ENCODE data around the gene RAB11FIP5. TPM values are rescaled to one million over a fixed set of nuclear protein-coding genes. Genes with fewer than 3 reads are reported as not detected.

RAB11FIP5 gene
- total and polyA plus RNA-seq, 2 experiments from 2014 or later, result 4.2 to 12.1 TPM

DNA sequence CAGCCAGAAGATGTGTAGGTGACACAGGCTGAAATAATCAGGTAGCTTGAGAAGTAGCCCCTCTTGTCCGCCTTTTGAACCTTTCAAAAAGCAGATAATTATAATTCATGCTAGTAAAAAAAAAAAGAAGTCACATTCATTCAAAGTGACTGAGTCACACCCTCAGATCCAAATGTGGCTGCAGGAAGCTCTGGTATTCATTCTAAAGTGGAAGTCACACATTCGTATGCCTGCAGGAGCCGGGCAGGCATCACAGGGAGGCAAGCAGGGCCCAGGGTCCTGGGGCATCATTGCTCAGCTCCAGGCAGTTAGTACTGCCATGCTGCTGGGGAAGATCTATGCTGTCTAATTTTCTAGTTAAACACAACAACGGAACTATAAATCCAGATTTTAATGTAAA is 21.7 kb upstream of the RAB11FIP5 start:
- no peak overlapping the region for H3K27ac ChIP-seq
- TF ChIP-seq, protein P1, sequence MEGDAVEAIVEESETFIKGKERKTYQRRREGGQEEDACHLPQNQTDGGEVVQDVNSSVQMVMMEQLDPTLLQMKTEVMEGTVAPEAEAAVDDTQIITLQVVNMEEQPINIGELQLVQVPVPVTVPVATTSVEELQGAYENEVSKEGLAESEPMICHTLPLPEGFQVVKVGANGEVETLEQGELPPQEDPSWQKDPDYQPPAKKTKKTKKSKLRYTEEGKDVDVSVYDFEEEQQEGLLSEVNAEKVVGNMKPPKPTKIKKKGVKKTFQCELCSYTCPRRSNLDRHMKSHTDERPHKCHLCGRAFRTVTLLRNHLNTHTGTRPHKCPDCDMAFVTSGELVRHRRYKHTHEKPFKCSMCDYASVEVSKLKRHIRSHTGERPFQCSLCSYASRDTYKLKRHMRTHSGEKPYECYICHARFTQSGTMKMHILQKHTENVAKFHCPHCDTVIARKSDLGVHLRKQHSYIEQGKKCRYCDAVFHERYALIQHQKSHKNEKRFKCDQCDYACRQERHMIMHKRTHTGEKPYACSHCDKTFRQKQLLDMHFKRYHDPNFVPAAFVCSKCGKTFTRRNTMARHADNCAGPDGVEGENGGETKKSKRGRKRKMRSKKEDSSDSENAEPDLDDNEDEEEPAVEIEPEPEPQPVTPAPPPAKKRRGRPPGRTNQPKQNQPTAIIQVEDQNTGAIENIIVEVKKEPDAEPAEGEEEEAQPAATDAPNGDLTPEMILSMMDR (IDR thresholded peaks at IDR 0.05; ENCODE audit: low read depth, low read length), result no peak
- H3K9me3 ChIP-seq (ENCODE audit: low read depth), result no peaks in the 10 kb centered on the region
- H3K36me3 ChIP-seq, result no peaks in the 10 kb centered on the region
- no peaks in the 10 kb centered on the region for H3K27me3 ChIP-seq
- H3K4me1 ChIP-seq (ENCODE audit: low read depth), result no peaks in the 10 kb centered on the region
- no peak overlapping the region for H3K4me3 ChIP-seq
- DNase-seq (ENCODE audit: low read depth in 1 of 2, low spot score in 1 of 2), result no peak

DNA sequence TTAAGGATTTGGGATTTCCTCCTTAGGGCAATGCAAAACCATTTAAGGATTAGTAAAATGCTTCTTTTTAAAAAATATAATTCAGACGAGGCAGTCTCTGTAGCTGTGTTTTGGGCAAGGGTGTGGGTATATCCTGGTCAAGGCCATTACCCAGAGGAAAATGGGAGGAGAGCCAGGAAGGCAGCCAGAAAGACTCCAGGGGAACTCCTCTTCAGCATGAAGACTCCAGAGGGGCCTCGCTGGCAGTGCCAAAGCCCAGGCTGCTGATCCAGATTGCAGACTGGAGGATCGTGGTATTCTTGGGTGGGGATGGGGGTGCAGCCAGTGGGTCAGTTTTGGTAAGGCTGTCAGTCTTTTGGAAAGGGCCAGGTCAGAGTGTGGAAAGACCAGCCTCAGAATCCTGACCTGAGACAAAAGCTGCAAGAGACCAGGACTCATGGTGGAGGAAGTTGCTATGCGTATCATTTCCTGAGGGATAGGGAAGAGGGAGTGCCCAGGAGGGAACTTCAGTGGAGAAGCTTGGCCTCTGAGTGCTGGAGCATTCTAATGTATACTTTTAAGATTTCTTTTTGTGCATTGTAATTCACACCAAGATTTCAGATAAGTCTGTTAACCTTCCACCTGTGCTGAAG is 20.9 kb upstream of the RAB11FIP5 start:
- TF ChIP-seq, protein P1 (IDR thresholded peaks at IDR 0.05; ENCODE audit: low read depth, low read length), result no peak
- no peaks in the 10 kb centered on the region for H3K27me3 ChIP-seq
- no peak for DNase-seq (ENCODE audit: low read depth in 1 of 2, low spot score in 1 of 2)

DNA sequence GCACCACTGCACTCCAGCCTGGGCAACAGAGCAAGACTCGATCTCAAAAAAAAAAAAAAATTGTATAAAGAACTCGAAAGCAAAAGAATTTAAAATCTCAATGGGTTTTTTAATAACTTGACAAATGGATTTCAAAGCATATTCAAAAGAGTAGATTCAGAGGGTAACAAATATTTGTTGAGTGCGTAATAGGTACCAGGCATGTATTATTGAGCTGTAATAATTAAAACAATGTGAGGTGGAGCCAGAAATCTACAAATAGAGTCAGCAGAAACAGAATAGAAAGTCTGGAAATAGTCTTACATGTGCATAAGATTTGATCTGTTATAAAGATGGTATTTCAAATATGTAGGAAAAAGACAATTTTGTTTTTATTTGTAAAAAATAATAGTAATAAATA is 19.1 kb upstream of the RAB11FIP5 start:
- Histone ChIP-seq H3K27me3 (no peaks in the 10 kb centered on the region), H3K27ac (no peak overlapping the region), H3K9me3 (ENCODE audit: low read depth) (no peaks in the 10 kb centered on the region), H3K36me3 (no peaks in the 10 kb centered on the region), H3K4me1 (ENCODE audit: low read depth) (no peaks in the 10 kb centered on the region), H3K4me3 (no peak overlapping the region)
- TF ChIP-seq, protein P1 (IDR thresholded peaks at IDR 0.05; ENCODE audit: low read depth, low read length), result no peak
- no peak for DNase-seq (ENCODE audit: low read depth in 1 of 2, low spot score in 1 of 2)

More for the DNA sequence above, 20.9 kb upstream of the RAB11FIP5 start:
- Histone ChIP-seq H3K9me3 (ENCODE audit: low read depth) (no peaks in the 10 kb centered on the region), H3K27ac (no peak overlapping the region), H3K4me3 (no peak overlapping the region), H3K4me1 (ENCODE audit: low read depth) (no peaks in the 10 kb centered on the region), H3K36me3 (no peaks in the 10 kb centered on the region)

DNA sequence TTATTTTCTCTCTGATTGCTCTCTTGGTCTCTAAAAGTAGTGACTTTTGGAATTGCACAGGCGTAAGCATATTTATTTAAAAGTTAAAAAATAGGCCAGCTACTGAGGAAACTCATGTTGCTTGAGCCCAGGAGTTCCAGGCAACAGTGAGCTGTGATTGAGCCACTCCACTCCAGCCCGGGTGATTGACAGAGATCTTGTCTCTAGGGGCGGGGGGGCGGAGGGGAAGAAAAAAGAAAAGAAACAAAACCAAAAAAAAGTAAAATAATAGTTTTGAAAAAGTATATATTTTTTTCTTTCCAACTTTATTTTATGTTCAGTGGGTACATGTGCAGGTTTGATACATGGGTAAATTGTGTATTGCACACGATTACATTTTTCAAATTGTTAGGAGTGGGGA is 18.0 kb upstream of the RAB11FIP5 start:
- TF ChIP-seq, protein P1 (IDR thresholded peaks at IDR 0.05; ENCODE audit: low read depth, low read length), result no peak

DNA sequence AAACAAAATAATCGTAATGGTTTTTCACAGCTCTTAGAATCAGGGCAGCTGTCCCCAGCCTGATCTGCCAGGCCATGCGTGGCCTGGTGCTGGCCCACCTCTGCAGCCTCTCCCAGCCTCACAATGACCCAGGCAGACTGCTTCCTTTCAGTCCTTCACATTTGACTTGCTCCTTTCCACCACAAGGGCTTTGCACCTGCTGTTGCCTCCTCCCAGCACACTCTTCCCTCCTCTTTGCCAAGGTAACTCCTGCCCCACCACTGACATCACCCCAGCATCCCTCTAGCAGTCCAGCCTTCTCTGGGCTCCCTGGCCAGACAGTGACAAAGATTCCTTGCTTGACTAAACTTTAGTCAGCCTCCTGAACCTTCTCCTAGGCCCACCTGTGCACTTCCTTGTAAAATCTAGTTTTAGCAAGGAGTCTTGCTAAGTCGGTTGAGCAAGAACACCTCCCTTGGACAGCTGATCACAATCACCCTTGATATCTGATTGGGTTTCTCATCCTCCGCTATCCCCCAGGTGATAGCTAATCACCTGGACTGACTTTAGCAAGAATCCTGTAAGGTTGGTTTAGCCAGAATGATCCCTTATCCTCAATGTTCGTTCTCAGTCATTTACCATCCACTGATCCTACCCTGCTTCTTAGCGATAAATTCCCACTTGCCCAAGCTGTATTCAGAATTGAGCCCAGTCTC is 16.2 kb upstream of the RAB11FIP5 start:
- Histone ChIP-seq H3K4me3 (no peak overlapping the region), H3K27me3 (no peaks in the 10 kb centered on the region), H3K36me3 (no peaks in the 10 kb centered on the region), H3K4me1 (ENCODE audit: low read depth) (no peaks in the 10 kb centered on the region), H3K27ac (no peak overlapping the region), H3K9me3 (ENCODE audit: low read depth) (no peaks in the 10 kb centered on the region)
- no peak for DNase-seq (ENCODE audit: low read depth in 1 of 2, low spot score in 1 of 2)
- TF ChIP-seq, protein P1 (IDR thresholded peaks at IDR 0.05; ENCODE audit: low read depth, low read length), result no peak

More for the DNA sequence above, 18.0 kb upstream of the RAB11FIP5 start:
- Histone ChIP-seq H3K4me1 (ENCODE audit: low read depth) (no peaks in the 10 kb centered on the region), H3K4me3 (no peak overlapping the region), H3K27ac (no peak overlapping the region), H3K9me3 (ENCODE audit: low read depth) (no peaks in the 10 kb centered on the region), H3K27me3 (no peaks in the 10 kb centered on the region), H3K36me3 (no peaks in the 10 kb centered on the region)
- no peak for DNase-seq (ENCODE audit: low read depth in 1 of 2, low spot score in 1 of 2)

Data from cardiac muscle cell (in vitro differentiated cells and primary cell).